Fibroblast of lung (primary cell): Measurements from ENCODE around the gene GRK5.

Source experiments
- CTCF ChIP-seq, 2 donors: IDR thresholded peaks in 1 of 2; conservative IDR thresholded peaks in 1 of 2; 1 replicate in 1 of 2; 2 replicates in 1 of 2; pipeline ENCODE4 v1.5.1; 2011 to 2012; ENCODE audit warnings: low read length in 2 of 2, control low read depth in 1 of 2, inconsistent platforms in 1 of 2, low read depth in 1 of 2, mild to moderate bottlenecking in 1 of 2
- EZH2 ChIP-seq: IDR thresholded peaks from 2 replicates; pipeline ENCODE4 v1.5.1; 2012; ENCODE audit warnings: low read length, control low read depth, mild to moderate bottlenecking; ENCODE audit errors: missing control alignments

GRCh38 chr10:119386666-119387065, 179.3 kb downstream of the GRK5 start:
- TF ChIP-seq CTCF (conservative IDR thresholded peaks at IDR 0.05 in 1 of 2, IDR thresholded peaks at IDR 0.05 in 1 of 2; ENCODE audit: low read depth in 1 of 2, low read length in 2 of 2), result no peak
- no peak for TF ChIP-seq EZH2
